ENCODE measurements around the gene CCDC57.

DNA sequence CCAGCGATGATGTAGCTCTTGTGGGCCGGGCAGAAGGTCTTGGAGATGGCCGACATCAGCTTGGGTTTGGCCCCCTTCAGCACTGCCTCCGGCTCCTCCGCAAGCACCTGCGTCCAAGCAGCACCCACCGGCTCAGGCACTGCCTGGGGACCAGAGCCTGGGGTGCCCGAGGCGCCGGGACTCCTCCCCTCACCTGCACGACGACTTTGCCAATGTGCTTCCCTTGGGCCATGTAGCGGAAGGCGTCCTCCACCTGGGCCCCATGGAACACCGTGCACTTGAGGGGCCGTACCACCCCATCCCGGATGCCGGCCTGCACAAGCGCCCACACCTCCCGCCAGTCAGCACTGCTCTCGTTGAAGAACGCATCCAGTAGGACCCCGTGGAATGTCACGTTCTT lies 129.6 kb downstream of the CCDC57 start:
- TF ChIP-seq POLR2A (IDR thresholded peaks at IDR 0.05) = no peak
- TF ChIP-seq, protein P1, sequence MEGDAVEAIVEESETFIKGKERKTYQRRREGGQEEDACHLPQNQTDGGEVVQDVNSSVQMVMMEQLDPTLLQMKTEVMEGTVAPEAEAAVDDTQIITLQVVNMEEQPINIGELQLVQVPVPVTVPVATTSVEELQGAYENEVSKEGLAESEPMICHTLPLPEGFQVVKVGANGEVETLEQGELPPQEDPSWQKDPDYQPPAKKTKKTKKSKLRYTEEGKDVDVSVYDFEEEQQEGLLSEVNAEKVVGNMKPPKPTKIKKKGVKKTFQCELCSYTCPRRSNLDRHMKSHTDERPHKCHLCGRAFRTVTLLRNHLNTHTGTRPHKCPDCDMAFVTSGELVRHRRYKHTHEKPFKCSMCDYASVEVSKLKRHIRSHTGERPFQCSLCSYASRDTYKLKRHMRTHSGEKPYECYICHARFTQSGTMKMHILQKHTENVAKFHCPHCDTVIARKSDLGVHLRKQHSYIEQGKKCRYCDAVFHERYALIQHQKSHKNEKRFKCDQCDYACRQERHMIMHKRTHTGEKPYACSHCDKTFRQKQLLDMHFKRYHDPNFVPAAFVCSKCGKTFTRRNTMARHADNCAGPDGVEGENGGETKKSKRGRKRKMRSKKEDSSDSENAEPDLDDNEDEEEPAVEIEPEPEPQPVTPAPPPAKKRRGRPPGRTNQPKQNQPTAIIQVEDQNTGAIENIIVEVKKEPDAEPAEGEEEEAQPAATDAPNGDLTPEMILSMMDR (IDR thresholded peaks at IDR 0.05) = no peak

Measured in transverse colon (tissue), 3 donors.